ENCODE results near the gene C18orf63. TPM values are rescaled to one million over a fixed set of nuclear protein-coding genes. Genes with fewer than 3 reads are reported as not detected.

Gene C18orf63
- polyA plus RNA-seq, 10 donors = 0.03 to 0.11 TPM; not detected in 8

DNA sequence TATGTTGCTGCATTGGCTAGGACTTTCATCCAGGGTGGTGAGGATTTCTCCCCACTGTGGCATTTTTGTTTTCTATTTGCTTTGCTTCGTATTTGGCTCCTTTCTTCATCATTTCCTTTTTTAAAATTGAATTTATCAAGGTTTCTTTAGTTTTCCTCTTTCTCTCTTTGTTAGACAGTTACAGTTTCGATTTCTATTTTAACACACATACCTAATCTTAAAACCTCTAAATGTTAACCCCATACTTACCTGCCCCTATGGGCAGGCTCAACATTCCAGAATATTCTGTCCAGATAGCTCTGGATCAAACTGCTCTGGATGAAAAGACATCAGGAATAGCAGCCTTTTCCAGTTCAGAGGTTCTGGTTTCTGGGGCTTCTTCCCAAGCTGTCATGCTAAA lies 92.2 kb downstream of the C18orf63 start:
- DNase-seq = no peak

Other genes starting within 250 kb of the C18orf63 start
- 1 to 10 TPM in 2 of 10 donors, under 1 TPM in 8; 0.39 to 1.8 (median 0.70) TPM for gene FBXO15, start 168.0 kb upstream of the C18orf63 start, polyA plus RNA-seq (ENCODE audit: insufficient read length in 10 of 10)
- gene TIMM21, start 167.3 kb upstream of the C18orf63 start, polyA plus RNA-seq (ENCODE audit: insufficient read length in 10 of 10) = 10 to 100 TPM; 43.3 to 54.9 (median 47.5) TPM
- gene CYB5A, start 23.9 kb upstream of the C18orf63 start, polyA plus RNA-seq (ENCODE audit: insufficient read length in 10 of 10) = 10 to 100 TPM; 23.6 to 44.4 (median 29.6) TPM
- 10 to 100 TPM in 5 of 10 donors, 1 to 10 TPM in 5; 3.9 to 16.4 (median 9.5) TPM for gene DIPK1C, start 141.5 kb downstream of the C18orf63 start, polyA plus RNA-seq (ENCODE audit: insufficient read length in 10 of 10)
- 10 to 100 TPM; 49.8 to 70.6 (median 57.3) TPM for gene CNDP2, start 180.5 kb downstream of the C18orf63 start, polyA plus RNA-seq (ENCODE audit: insufficient read length in 10 of 10)
- gene CNDP1, start 218.7 kb downstream of the C18orf63 start, polyA plus RNA-seq (ENCODE audit: insufficient read length in 10 of 10) = under 1 TPM in 8 of 10 donors, not detected in 2; 0.11 to 0.50 (median 0.20) TPM

Data from muscle of back (tissue), 11 donors.